ENCODE data around the gene BYSL. TPM values are rescaled to one million over a fixed set of nuclear protein-coding genes. Genes with fewer than 3 reads are reported as not detected.

Gene BYSL
- total RNA-seq, 4 donors from 2014 or later, result 2.8 to 6.1 (median 4.2) TPM

- WGBS, 2 donors, result 93 to 99% methylated on average over 2 of the region's 2 CpGs
- Histone ChIP-seq H3K9me3 (no peaks in the 10 kb centered on the region), H3K4me3 (replicated peaks in 1 of 3) (no peak overlapping the region), H3K36me3 (no peaks in the 10 kb centered on the region), H3K27ac (peak overlapping the region in 1 of 3 donors; percentile 25), H3K27me3 (no peaks in the 10 kb centered on the region), H3K4me1 (peaks cover 8 to 16% of the 10 kb centered on the region in 2 donors)
- DNase-seq, result no peak
- no peak for TF ChIP-seq POLR2A (IDR thresholded peaks at IDR 0.05)
- TF ChIP-seq, protein P1, sequence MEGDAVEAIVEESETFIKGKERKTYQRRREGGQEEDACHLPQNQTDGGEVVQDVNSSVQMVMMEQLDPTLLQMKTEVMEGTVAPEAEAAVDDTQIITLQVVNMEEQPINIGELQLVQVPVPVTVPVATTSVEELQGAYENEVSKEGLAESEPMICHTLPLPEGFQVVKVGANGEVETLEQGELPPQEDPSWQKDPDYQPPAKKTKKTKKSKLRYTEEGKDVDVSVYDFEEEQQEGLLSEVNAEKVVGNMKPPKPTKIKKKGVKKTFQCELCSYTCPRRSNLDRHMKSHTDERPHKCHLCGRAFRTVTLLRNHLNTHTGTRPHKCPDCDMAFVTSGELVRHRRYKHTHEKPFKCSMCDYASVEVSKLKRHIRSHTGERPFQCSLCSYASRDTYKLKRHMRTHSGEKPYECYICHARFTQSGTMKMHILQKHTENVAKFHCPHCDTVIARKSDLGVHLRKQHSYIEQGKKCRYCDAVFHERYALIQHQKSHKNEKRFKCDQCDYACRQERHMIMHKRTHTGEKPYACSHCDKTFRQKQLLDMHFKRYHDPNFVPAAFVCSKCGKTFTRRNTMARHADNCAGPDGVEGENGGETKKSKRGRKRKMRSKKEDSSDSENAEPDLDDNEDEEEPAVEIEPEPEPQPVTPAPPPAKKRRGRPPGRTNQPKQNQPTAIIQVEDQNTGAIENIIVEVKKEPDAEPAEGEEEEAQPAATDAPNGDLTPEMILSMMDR (IDR thresholded peaks at IDR 0.05), result no peak
- intact Hi-C loops (cut with DNase I), result no loop called here
Observed at GRCh38 chr6:41877051-41877680, 44.1 kb upstream of the BYSL start.

DNA sequence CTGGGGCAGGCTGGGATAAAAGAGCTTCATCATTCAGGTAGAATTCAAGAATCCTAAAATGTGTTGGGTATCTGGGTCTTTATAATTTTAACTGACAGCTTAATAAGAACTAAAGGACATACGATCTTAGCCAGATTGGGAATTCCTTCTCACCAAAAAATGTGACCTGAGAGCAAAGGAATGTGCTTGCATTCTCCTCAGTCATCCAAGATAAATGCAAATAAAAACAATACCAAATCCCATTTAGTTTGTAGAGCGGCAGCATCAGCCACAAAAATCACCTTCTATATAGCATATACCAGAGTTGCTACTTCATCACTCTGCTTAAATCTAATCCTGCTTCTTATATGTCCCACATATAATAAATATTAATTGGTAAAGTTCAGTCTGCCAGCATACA, 43.1 kb upstream of the BYSL start:
- Histone ChIP-seq H3K9me3 (no peaks in the 10 kb centered on the region), H3K27ac (peak overlapping the region in 2 of 3 donors; percentile 25 to 31), H3K4me3 (replicated peaks in 1 of 3) (no peak overlapping the region), H3K27me3 (no peaks in the 10 kb centered on the region), H3K36me3 (no peaks in the 10 kb centered on the region), H3K4me1 (peaks cover 8 to 16% of the 10 kb centered on the region in 2 donors)
- TF ChIP-seq POLR2A (IDR thresholded peaks at IDR 0.05), result no peak
- TF ChIP-seq, protein P1 (IDR thresholded peaks at IDR 0.05), result no peak
- intact Hi-C loops (cut with DNase I), result no loop called here
- no peak for DNase-seq
- WGBS, 2 donors, result 56 to 76% methylated on average over 2 of the region's 2 CpGs

DNA sequence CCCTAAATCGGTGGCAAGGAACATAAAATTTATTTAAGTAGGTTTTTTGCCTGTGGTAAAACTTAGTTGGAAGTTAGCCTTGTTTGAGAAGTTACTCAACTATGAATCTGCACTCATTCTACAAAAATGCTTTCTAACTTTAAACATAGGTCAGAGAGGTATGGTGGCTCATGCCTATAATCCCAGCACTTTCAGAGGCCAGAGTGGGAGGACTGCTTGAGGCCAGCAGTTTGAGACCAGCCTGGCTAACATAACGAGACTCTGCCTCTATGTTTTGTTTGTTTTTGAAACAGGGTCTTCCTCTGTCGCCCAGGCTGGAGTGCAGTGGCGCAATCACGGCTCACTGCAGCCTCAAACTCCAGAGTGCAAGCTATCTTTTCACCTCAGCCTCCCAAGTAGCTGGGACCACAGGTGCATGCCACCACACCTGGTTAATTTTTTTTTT, 42.3 kb upstream of the BYSL start:
- peaks cover 8 to 16% of the 10 kb centered on the region in 2 donors for H3K4me1 ChIP-seq
- WGBS, 2 donors, result 84% methylated on average over 5 of the region's 5 CpGs

GRCh38 chr6:41881506-41881905, 39.8 kb upstream of the BYSL start:
- Histone ChIP-seq H3K36me3 (no peaks in the 10 kb centered on the region), H3K9me3 (no peaks in the 10 kb centered on the region), H3K27me3 (no peaks in the 10 kb centered on the region), H3K4me3 (replicated peaks in 1 of 3) (no peak overlapping the region), H3K4me1 (peaks cover 8 to 19% of the 10 kb centered on the region in 2 donors), H3K27ac (no peak overlapping the region)
- intact Hi-C loops (cut with DNase I), result no loop called here
- 92 to 100% methylated on average over 1 of the region's 1 CpG for WGBS, 2 donors
- no peak for DNase-seq
- TF ChIP-seq, protein P1 (IDR thresholded peaks at IDR 0.05), result no peak
- TF ChIP-seq POLR2A (IDR thresholded peaks at IDR 0.05), result no peak

More for the DNA sequence above, 42.3 kb upstream of the BYSL start:
- TF ChIP-seq POLR2A (IDR thresholded peaks at IDR 0.05), result no peak
- TF ChIP-seq, protein P1 (IDR thresholded peaks at IDR 0.05), result no peak
- peak overlapping the region in 2 of 3 donors; percentile 8 to 15 for H3K27ac ChIP-seq
- no peak overlapping the region for H3K4me3 ChIP-seq (replicated peaks in 1 of 3)
- no peaks in the 10 kb centered on the region for H3K36me3 ChIP-seq
- intact Hi-C loops (cut with DNase I), result no loop called here
- no peaks in the 10 kb centered on the region for H3K27me3 ChIP-seq
- no peak for DNase-seq
- no peaks in the 10 kb centered on the region for H3K9me3 ChIP-seq

DNA sequence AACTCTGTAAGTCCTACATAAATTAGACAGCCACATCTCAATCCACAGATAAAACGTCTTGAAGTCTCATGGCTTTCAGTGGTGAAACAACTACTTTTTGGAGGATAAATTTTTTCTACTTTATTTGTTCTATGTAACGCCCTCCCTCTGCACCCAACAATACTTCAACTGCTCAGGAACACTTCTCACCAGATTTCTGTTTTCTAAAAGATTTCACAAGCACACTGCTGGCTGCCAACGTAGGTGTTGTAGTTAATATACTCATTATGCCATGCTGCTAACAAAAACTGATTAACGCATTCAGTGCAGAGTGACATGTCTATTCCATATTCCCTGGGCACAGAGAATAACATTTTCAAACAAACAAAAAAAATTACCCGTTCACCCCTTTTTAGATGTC, 36.3 kb upstream of the BYSL start:
- Histone ChIP-seq H3K36me3 (no peaks in the 10 kb centered on the region), H3K9me3 (no peaks in the 10 kb centered on the region)

More for the DNA sequence above, 36.3 kb upstream of the BYSL start:
- WGBS, 2 donors, result 80 to 88% methylated on average over 5 of the region's 5 CpGs
- Histone ChIP-seq H3K27ac (no peak overlapping the region), H3K27me3 (no peaks in the 10 kb centered on the region), H3K4me1 (peaks cover 14 to 18% of the 10 kb centered on the region in 2 donors), H3K4me3 (replicated peaks in 1 of 3) (no peak overlapping the region)
- no peak for DNase-seq
- intact Hi-C loops (cut with DNase I), result no loop called here
- TF ChIP-seq, protein P1 (IDR thresholded peaks at IDR 0.05), result no peak
- no peak for TF ChIP-seq POLR2A (IDR thresholded peaks at IDR 0.05)

Data from thyroid gland (tissue), 4 donors.